IMR-90 (cell line): ENCODE results near the gene ANGPTL7.

ENCODE experiments used
- BHLHE40 ChIP-seq: fragments of 150-350 bp; IDR thresholded peaks from 2 replicates; pipeline ENCODE4 v1.6.1; 2016; ENCODE audit warnings: mild to moderate bottlenecking, low read depth, low read length
- CEBPB ChIP-seq: IDR thresholded peaks from 2 replicates; pipeline ENCODE4 v1.6.1; 2012; ENCODE audit warnings: low read depth, low read length, improper control_type of control experiment
- CHD1 ChIP-seq: IDR thresholded peaks from 2 replicates; pipeline ENCODE4 v1.6.1; 2012; ENCODE audit warnings: low read depth, low read length, improper control_type of control experiment
- CTCF ChIP-seq: conservative IDR thresholded peaks from 2 replicates; pipeline ENCODE4 v1.5.1; 2012; ENCODE audit warnings: mild to moderate bottlenecking, low read depth, low read length, improper control_type of control experiment
- FOS ChIP-seq: fragments of 150-350 bp; IDR thresholded peaks from 2 replicates; pipeline ENCODE4 v1.6.1; 2016; ENCODE audit warnings: low read depth, low read length
- MAFK ChIP-seq: IDR thresholded peaks from 2 replicates; pipeline ENCODE4 v1.6.1; 2012; ENCODE audit warnings: low read depth, low read length, improper control_type of control experiment
- MXI1 ChIP-seq: IDR thresholded peaks from 2 replicates; pipeline ENCODE4 v1.6.1; 2012; ENCODE audit warnings: low read depth, mild to moderate bottlenecking, low read length, moderate library complexity, borderline replicate concordance
- POLR2A ChIP-seq: IDR thresholded peaks from 2 replicates; pipeline ENCODE4 v1.6.1; 2012; ENCODE audit warnings: mild to moderate bottlenecking, low read depth, low read length
- RAD21 ChIP-seq: IDR thresholded peaks from 2 replicates; pipeline ENCODE4 v1.6.1; 2012; ENCODE audit warnings: low read length, improper control_type of control experiment
- RCOR1 ChIP-seq: IDR thresholded peaks from 2 replicates; pipeline ENCODE4 v1.6.1; 2012; ENCODE audit warnings: mild to moderate bottlenecking, low read length, improper control_type of control experiment; ENCODE audit not compliant: insufficient replicate concordance
- RFX5 ChIP-seq: IDR thresholded peaks from 2 replicates; pipeline ENCODE4 v1.8.0; 2012; ENCODE audit warnings: low read depth, mild to moderate bottlenecking, low read length, moderate library complexity
- SMC3 ChIP-seq: fragments of 150-350 bp; IDR thresholded peaks from 2 replicates; pipeline ENCODE4 v1.6.1; 2016; ENCODE audit warnings: low read depth, mild to moderate bottlenecking, antibody characterized with exemption, low read length, moderate library complexity
- USF2 ChIP-seq: fragments of 150-350 bp; IDR thresholded peaks from 2 replicates; pipeline ENCODE4 v1.6.1; 2017; ENCODE audit warnings: mild to moderate bottlenecking, antibody characterized with exemption, low read length, low read depth

GRCh38 chr1:11156441-11156840 lies 32.7 kb upstream of the ANGPTL7 start:
- no peak for TF ChIP-seq CTCF
- TF ChIP-seq RCOR1, result no peak
- no peak for TF ChIP-seq POLR2A
- no peak for TF ChIP-seq CEBPB
- no peak for TF ChIP-seq FOS
- no peak for TF ChIP-seq CHD1
- no peak for TF ChIP-seq SMC3
- no peak for TF ChIP-seq RAD21
- TF ChIP-seq BHLHE40, result no peak
- no peak for TF ChIP-seq USF2
- no peak for TF ChIP-seq MXI1
- TF ChIP-seq MAFK, result no peak
- TF ChIP-seq RFX5, result no peak
